ENCODE measurements around the gene ESPNL. TPM values are rescaled to one million over a fixed set of nuclear protein-coding genes. Genes with fewer than 3 reads are reported as not detected.

Gene ESPNL
- total RNA-seq, 4 donors from 2014 or later = 0.27 to 2.5 TPM; not detected in 2

GRCh38 chr2:238103465-238104225 is 3.5 kb downstream of the ESPNL start:
- H3K27me3 ChIP-seq = no peaks in the 10 kb centered on the region
- no peaks in the 10 kb centered on the region for H3K9me3 ChIP-seq
- peaks cover 4 to 29% (median 6%) of the 10 kb centered on the region in 4 donors for H3K4me1 ChIP-seq
- H3K27ac ChIP-seq = no peak overlapping the region
- peak in 2 of 3 donors; percentile 38 to 40 for DNase-seq
- H3K36me3 ChIP-seq = no peaks in the 10 kb centered on the region
- no peak overlapping the region for H3K4me3 ChIP-seq
- TF ChIP-seq CTCF (IDR thresholded peaks at IDR 0.05) = no peak
- TF ChIP-seq POLR2A (IDR thresholded peaks at IDR 0.05) = no peak

- Histone ChIP-seq H3K27me3 (no peaks in the 10 kb centered on the region), H3K9me3 (no peaks in the 10 kb centered on the region), H3K36me3 (no peaks in the 10 kb centered on the region), H3K4me3 (no peak overlapping the region), H3K4me1 (peaks cover under 1 to 29% (median 4%) of the 10 kb centered on the region in 4 donors), H3K27ac (no peak overlapping the region)
- TF ChIP-seq CTCF (IDR thresholded peaks at IDR 0.05) (no peak), POLR2A (IDR thresholded peaks at IDR 0.05) (no peak)
- DNase-seq = peak in 1 of 3 donors; percentile 33
These were observed 4.1 kb downstream of the ESPNL start for GRCh38 chr2:238104226-238104690.

DNA sequence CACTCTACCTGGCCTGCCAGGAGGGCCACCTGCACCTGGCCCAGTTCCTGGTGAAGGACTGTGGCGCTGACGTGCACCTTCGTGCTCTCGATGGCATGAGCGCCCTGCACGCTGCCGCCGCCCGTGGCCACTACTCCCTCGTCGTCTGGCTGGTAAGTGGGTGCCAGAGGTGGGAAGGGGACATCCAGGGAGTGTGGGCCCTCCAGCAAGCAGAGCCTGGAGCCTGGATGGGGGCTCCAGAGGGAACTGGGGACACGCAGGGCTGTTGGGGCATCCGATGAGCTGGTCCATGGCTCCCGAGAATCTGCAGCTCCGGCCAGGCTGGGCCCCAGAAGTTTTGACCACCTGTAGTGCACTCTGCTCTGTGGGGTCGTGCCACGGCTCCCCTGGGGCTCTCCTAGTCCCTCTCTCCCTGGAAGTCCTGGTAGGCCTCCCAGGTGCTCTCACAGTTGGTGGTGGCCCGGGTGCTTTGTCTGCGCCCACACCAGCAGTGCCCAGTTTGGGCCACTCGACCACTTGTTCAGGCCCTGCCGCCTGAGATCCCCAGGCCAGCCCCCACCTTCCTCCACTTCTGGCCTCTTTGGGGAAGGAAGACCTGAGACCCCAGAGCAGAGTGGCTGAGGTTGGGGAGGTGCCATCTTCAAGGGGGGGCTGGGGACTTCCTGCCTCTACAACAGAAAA is 4.7 kb downstream of the ESPNL start:
- H3K36me3 ChIP-seq = no peaks in the 10 kb centered on the region
- H3K27me3 ChIP-seq = no peaks in the 10 kb centered on the region
- TF ChIP-seq POLR2A (IDR thresholded peaks at IDR 0.05) (no peak), CTCF (IDR thresholded peaks at IDR 0.05) (no peak)
- H3K27ac ChIP-seq = no peak overlapping the region
- H3K4me1 ChIP-seq = peaks cover 0 to 27% (median 6%) of the 10 kb centered on the region in 4 donors
- H3K9me3 ChIP-seq = no peaks in the 10 kb centered on the region
- H3K4me3 ChIP-seq = no peak overlapping the region
- peak in 2 of 3 donors; percentile 40 to 41 for DNase-seq

DNA sequence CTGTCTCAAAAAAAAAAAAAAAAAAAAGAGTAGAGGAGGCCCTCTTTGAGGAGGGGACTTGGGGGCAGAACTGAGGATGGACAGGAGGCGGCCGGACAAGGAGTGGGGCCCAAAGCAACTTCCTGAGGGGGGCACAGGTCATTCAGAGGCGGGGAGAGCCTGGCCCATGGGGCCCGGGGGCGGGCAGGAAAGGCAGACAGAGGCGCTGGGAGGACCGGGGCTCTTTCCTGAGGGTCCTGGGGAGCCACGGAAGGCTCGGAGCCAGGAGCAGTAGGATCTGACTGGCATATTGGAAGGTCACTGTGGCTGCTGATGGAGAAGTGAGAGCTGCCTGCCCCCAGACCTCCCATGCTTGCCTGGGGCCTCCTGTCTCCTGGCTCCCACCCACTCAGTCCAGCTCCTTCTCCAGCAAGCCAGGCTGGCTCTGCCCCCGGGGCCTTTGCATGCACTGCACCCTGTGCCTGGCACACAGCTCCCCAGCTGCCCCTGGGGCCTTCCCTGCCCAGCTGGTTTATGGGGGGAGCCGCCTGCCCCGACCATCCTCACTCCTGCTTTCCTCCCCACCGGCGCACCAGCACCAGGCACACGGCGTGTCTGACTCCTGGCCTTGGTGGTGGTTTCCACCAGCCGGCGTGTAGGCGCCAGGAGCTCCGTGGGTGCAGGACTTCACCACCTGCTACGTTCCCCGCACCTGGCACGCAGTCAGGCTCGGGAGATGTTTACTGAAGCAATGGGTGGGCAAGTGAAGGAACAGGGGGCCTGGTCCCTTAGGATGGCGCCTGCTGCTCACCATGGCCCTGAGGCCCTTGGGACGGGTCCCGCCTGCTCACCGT is 5.6 kb downstream of the ESPNL start:
- TF ChIP-seq CTCF (IDR thresholded peaks at IDR 0.05) = no peak
- no peak for TF ChIP-seq POLR2A (IDR thresholded peaks at IDR 0.05)
- peak in 2 of 3 donors; percentile 37 to 42 for DNase-seq
- H3K4me3 ChIP-seq = no peak overlapping the region
- H3K9me3 ChIP-seq = no peaks in the 10 kb centered on the region
- no peak overlapping the region for H3K27ac ChIP-seq
- no peaks in the 10 kb centered on the region for H3K36me3 ChIP-seq
- H3K4me1 ChIP-seq = peaks cover 0 to 27% (median 6%) of the 10 kb centered on the region in 4 donors
- H3K27me3 ChIP-seq = no peaks in the 10 kb centered on the region

DNA sequence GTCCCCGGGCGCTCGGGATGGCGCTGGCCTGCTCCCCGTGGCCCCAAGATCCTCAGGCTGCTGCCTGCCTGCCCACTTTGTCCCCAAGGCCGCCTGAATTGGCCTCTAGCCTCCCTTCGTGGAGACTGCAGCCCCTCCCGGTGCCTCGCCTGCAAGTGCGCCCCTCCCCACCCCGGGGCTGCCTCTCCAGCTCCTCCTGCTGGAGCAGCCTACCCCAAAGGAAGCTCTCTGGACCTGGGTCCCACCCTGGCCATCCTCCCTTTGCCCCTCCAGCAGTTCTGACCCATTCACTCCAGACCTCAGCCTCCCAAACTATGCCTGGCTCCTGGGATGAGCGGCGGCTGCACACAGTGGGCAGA is 6.2 kb downstream of the ESPNL start:
- peak overlapping the region in 1 of 4 donors; percentile 76 for H3K27ac ChIP-seq
- H3K4me3 ChIP-seq = no peak overlapping the region
- no peaks in the 10 kb centered on the region for H3K36me3 ChIP-seq
- H3K9me3 ChIP-seq = no peaks in the 10 kb centered on the region
- no peak for TF ChIP-seq POLR2A (IDR thresholded peaks at IDR 0.05)
- no peak for TF ChIP-seq CTCF (IDR thresholded peaks at IDR 0.05)
- DNase-seq = peak in 2 of 3 donors; percentile 44 to 46
- H3K4me1 ChIP-seq = peaks cover 0 to 27% (median 6%) of the 10 kb centered on the region in 4 donors
- H3K27me3 ChIP-seq = no peaks in the 10 kb centered on the region
